ENCODE results near the gene SMTN.
"Not testable (repeated sequence)": the region's sequence is repeated elsewhere in the genome, so short reads cannot be mapped to it uniquely, and the experiment has no call there.

Gene SMTN

GRCh38 chr22:31092161-31092560 is 11.0 kb downstream of the SMTN start:
- TF ChIP-seq CTCF (conservative IDR thresholded peaks at IDR 0.05; ENCODE audit: control insufficient read depth, insufficient read depth, low read depth, low read length), result no peak
- H3K4me3 ChIP-seq (ENCODE audit: control insufficient read depth, low read depth, low read length), result no peak overlapping the region
- no peak for DNase-seq (ENCODE audit: low read depth)

GRCh38 chr22:31093086-31093850 is 12.2 kb downstream of the SMTN start:
- H3K4me3 ChIP-seq (ENCODE audit: control insufficient read depth, low read depth, low read length), result no peak overlapping the region
- no peak for TF ChIP-seq CTCF (conservative IDR thresholded peaks at IDR 0.05; ENCODE audit: control insufficient read depth, insufficient read depth, low read depth, low read length)
- no peak for DNase-seq (ENCODE audit: low read depth)

GRCh38 chr22:31094021-31094551 is 13.0 kb downstream of the SMTN start:
- H3K4me3 ChIP-seq (ENCODE audit: control insufficient read depth, low read depth, low read length), result no peak overlapping the region
- no peak for TF ChIP-seq CTCF (conservative IDR thresholded peaks at IDR 0.05; ENCODE audit: control insufficient read depth, insufficient read depth, low read depth, low read length)
- DNase-seq (ENCODE audit: low read depth), result no peak

GRCh38 chr22:31094741-31095140 is 13.6 kb downstream of the SMTN start:
- TF ChIP-seq CTCF (conservative IDR thresholded peaks at IDR 0.05; ENCODE audit: control insufficient read depth, insufficient read depth, low read depth, low read length), result no peak
- no peak overlapping the region for H3K4me3 ChIP-seq (ENCODE audit: control insufficient read depth, low read depth, low read length)
- no peak for DNase-seq (ENCODE audit: low read depth)

- DNase-seq (ENCODE audit: low read depth), result no peak
- no peak for TF ChIP-seq CTCF (conservative IDR thresholded peaks at IDR 0.05; ENCODE audit: control insufficient read depth, insufficient read depth, low read depth, low read length)
- H3K4me3 ChIP-seq (ENCODE audit: control insufficient read depth, low read depth, low read length), result no peak overlapping the region
These were observed 14.6 kb downstream of the SMTN start for GRCh38 chr22:31095637-31096249.

- H3K4me3 ChIP-seq (ENCODE audit: control insufficient read depth, low read depth, low read length), result no peak overlapping the region
- no peak for TF ChIP-seq CTCF (conservative IDR thresholded peaks at IDR 0.05; ENCODE audit: control insufficient read depth, insufficient read depth, low read depth, low read length)
- DNase-seq (ENCODE audit: low read depth), result no peak
These were observed 15.7 kb downstream of the SMTN start for GRCh38 chr22:31096657-31097279.

- not testable (repeated sequence) for H3K4me3 ChIP-seq (ENCODE audit: control insufficient read depth, low read depth, low read length); DNase-seq (ENCODE audit: low read depth)
These were observed 16.4 kb downstream of the SMTN start for GRCh38 chr22:31097539-31097938.

Data from fibroblast of mammary gland (primary cell).